ENCODE results near the gene GJA3. TPM values are rescaled to one million over a fixed set of nuclear protein-coding genes. Genes with fewer than 3 reads are reported as not detected.

The GJA3 gene
- total and polyA plus RNA-seq, 2 donors (not counting 3 experiments of a cell fraction or from before 2014, with no cell fraction given) = not detected

GRCh38 chr13:20168396-20168795 lies 7.5 kb upstream of the GJA3 start:
- FAIRE-seq (no peak), DNase-seq (ENCODE audit: low read depth, low spot score) (no peak)
- Histone ChIP-seq H3K9ac (replicated peaks; ENCODE audit: extremely low read depth, insufficient read depth, low read length) (no peak overlapping the region), H4K20me1 (replicated peaks; ENCODE audit: control insufficient read depth, extremely low read depth, insufficient read depth, low read length) (no peaks in the 10 kb centered on the region), H3K9me3 (replicated peaks; ENCODE audit: control insufficient read depth, insufficient read depth, low read length) (no peaks in the 10 kb centered on the region), H3K27ac (ENCODE audit: insufficient read depth, low read depth, low read length) (no peak overlapping the region), H3K4me3 (replicated peaks in 1 of 3; ENCODE audit: insufficient read depth in 1 of 3, low read depth in 1 of 3, low read length in 3 of 3) (no peak overlapping the region), H3K27me3 (ENCODE audit: control insufficient read depth in 2 of 2, insufficient read depth in 2 of 2, low read length in 2 of 2) (peaks cover 21 to 28% of the 10 kb centered on the region in 2 experiments), H3K4me1 (ENCODE audit: control insufficient read depth, extremely low read depth, insufficient read depth, low read length) (no peaks in the 10 kb centered on the region), H3K79me2 (ENCODE audit: control insufficient read depth, insufficient read depth, low read length) (no peaks in the 10 kb centered on the region), H3K36me3 (ENCODE audit: control insufficient read depth in 2 of 2, extremely low read depth in 1 of 2, insufficient read depth in 2 of 2, low read length in 2 of 2) (no peaks in the 10 kb centered on the region), H3K9me1 (replicated peaks; ENCODE audit: control insufficient read depth, extremely low read depth, insufficient read depth, low read length) (no peaks in the 10 kb centered on the region), H3K4me2 (ENCODE audit: insufficient read depth, low read length) (no peak overlapping the region), H2AFZ (ENCODE audit: low read depth, low read length) (no peak overlapping the region)
- BruUV-seq (replicated peaks) = no TSS peak
- CTCF ChIA-PET = interaction anchor here (0.9 to 1.8 kb wide), 3 partner anchors 14 to 242 kb away, joined by 3 to 5 read pairs (median 3); no protein-coding TSS in a partner anchor
- dilution Hi-C loops (cut with MboI; ENCODE audit: extremely low pct_ligation_motif_present, low sequenced_read_pairs) = no loop called here
- intact Hi-C loops (cut with micrococcal nuclease) = no loop called here
- TF ChIP-seq, protein P1, sequence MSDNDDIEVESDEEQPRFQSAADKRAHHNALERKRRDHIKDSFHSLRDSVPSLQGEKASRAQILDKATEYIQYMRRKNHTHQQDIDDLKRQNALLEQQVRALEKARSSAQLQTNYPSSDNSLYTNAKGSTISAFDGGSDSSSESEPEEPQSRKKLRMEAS (IDR thresholded peaks at IDR 0.05; ENCODE audit: insufficient read depth, insufficient read length) = no peak
- TF ChIP-seq POLR2A (IDR thresholded peaks at IDR 0.05; ENCODE audit: low read depth, low read length) (no peak), MYC (IDR thresholded peaks at IDR 0.05; ENCODE audit: low read depth, low read length) (no peak), JUN (IDR thresholded peaks at IDR 0.05; ENCODE audit: borderline replicate concordance, insufficient read depth, insufficient read length, low read depth) (no peak), EZH2 (IDR thresholded peaks at IDR 0.05; ENCODE audit: borderline replicate concordance, low read depth, low read length, severe bottlenecking) (no peak)
- POLR2A ChIA-PET = no interaction called here

DNA sequence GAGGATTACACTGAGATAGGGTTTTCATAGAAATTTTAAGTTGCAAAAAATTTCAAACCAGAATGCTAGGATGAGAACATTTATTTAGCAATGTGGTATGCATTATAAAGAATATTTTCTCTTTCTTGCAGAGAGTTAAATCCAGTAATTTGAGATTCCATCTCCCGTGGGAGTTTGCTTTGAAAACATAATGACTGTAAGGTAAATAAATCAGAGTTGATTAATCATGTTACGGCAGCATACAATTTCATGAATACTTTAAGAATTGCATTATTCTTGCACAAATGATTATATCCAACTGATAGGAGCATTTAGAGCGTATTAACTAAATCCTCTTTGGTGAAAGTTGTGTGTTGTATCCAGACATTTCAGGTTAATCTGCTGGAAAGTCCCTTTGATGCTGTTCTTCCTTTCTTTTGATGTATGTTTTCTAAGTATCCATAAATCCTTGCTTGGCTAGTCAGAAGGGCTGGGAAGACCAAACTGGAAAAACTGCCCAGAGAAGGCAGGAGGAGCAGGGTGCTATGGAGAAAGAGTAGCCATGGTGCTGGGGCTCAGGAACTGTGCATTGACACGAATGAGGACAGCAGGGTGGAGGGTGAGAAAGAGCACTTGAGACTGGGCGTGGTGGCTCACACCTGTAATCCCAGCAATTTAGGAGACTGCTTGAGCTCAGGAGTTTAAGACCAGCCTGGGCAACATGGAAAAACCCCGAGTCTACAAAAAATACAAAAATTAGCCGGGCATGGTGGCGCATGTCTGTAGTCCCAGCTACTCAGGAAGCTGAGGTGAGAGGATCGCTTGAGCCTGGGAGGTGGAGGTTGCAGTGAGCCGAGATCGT lies 4.8 kb upstream of the GJA3 start:
- Histone ChIP-seq H3K4me3 (replicated peaks in 1 of 3; ENCODE audit: insufficient read depth in 1 of 3, low read depth in 1 of 3, low read length in 3 of 3) (no peak overlapping the region), H3K79me2 (ENCODE audit: control insufficient read depth, insufficient read depth, low read length) (no peaks in the 10 kb centered on the region), H3K27ac (ENCODE audit: insufficient read depth, low read depth, low read length) (no peak overlapping the region), H3K9ac (replicated peaks; ENCODE audit: extremely low read depth, insufficient read depth, low read length) (no peak overlapping the region), H3K9me1 (replicated peaks; ENCODE audit: control insufficient read depth, extremely low read depth, insufficient read depth, low read length) (no peaks in the 10 kb centered on the region), H3K36me3 (ENCODE audit: control insufficient read depth in 2 of 2, extremely low read depth in 1 of 2, insufficient read depth in 2 of 2, low read length in 2 of 2) (no peaks in the 10 kb centered on the region), H3K4me2 (ENCODE audit: insufficient read depth, low read length) (no peak overlapping the region), H4K20me1 (replicated peaks; ENCODE audit: control insufficient read depth, extremely low read depth, insufficient read depth, low read length) (no peaks in the 10 kb centered on the region), H3K27me3 (ENCODE audit: control insufficient read depth in 2 of 2, insufficient read depth in 2 of 2, low read length in 2 of 2) (peaks cover 28 to 36% of the 10 kb centered on the region in 2 experiments), H3K9me3 (replicated peaks; ENCODE audit: control insufficient read depth, insufficient read depth, low read length) (no peaks in the 10 kb centered on the region), H2AFZ (ENCODE audit: low read depth, low read length) (no peak overlapping the region), H3K4me1 (ENCODE audit: control insufficient read depth, extremely low read depth, insufficient read depth, low read length) (no peaks in the 10 kb centered on the region)
- no peak for DNase-seq (ENCODE audit: low read depth, low spot score)
- POLR2A ChIA-PET = no interaction called here
- dilution Hi-C loops (cut with MboI; ENCODE audit: extremely low pct_ligation_motif_present, low sequenced_read_pairs) (no loop called here), intact Hi-C loops (cut with micrococcal nuclease) (no loop called here)
- CTCF ChIA-PET = interaction anchor here (1.4 to 1.7 kb wide), 2 partner anchors 180 to 238 kb away, joined by 6 to 12 read pairs; no protein-coding TSS in a partner anchor
- TF ChIP-seq CTCF (IDR thresholded peaks at IDR 0.05; ENCODE audit: extremely low read depth in 1 of 2, insufficient read depth in 1 of 2, low read depth in 1 of 2, low read length in 2 of 2) (no peak), EZH2 (IDR thresholded peaks at IDR 0.05; ENCODE audit: borderline replicate concordance, low read depth, low read length, severe bottlenecking) (no peak), JUN (IDR thresholded peaks at IDR 0.05; ENCODE audit: borderline replicate concordance, insufficient read depth, insufficient read length, low read depth) (no peak), MYC (IDR thresholded peaks at IDR 0.05; ENCODE audit: low read depth, low read length) (no peak), POLR2A (IDR thresholded peaks at IDR 0.05; ENCODE audit: low read depth, low read length) (no peak), FOS (IDR thresholded peaks at IDR 0.05; ENCODE audit: borderline replicate concordance, insufficient read depth, low read length) (no peak), POLR2AphosphoS5 (IDR thresholded peaks at IDR 0.05; ENCODE audit: insufficient read depth, low read depth, low read length) (no peak), GATA2 (IDR thresholded peaks at IDR 0.05; ENCODE audit: insufficient read depth, insufficient read length, low read depth, low read length) (no peak)
- TF ChIP-seq, protein P1 (IDR thresholded peaks at IDR 0.05; ENCODE audit: insufficient read depth, insufficient read length) = no peak
- no peak for FAIRE-seq
- no TSS peak for BruUV-seq (replicated peaks)

Measured in endothelial cell of umbilical vein (primary cell).